Astrocyte of the spinal cord (primary cell): Measurements from ENCODE around the gene LRRN3.

Experiments
- DNase-seq: peaks from one replicate; pipeline ENCODE4 v3.0.0; 2011; ENCODE audit warnings: low read depth, low spot score
- H3K4me3 ChIP-seq: 2 replicates; pipeline ENCODE4 v1.5.1; 2011; ENCODE audit warnings: low read depth, mild to moderate bottlenecking, low read length, moderate library complexity
- in situ Hi-C: cut with HindIII; loops from 2 replicates; pipeline ENCODE4 v1.10.0; 2017; ENCODE audit warnings: low sequenced_read_pairs
- TF ChIP-seq, protein P1 (sequence below): IDR thresholded peaks from 2 replicates; pipeline ENCODE4 v1.5.1; 2012; ENCODE audit warnings: low read depth, mild to moderate bottlenecking, low read length, inconsistent platforms

The LRRN3 gene

DNA sequence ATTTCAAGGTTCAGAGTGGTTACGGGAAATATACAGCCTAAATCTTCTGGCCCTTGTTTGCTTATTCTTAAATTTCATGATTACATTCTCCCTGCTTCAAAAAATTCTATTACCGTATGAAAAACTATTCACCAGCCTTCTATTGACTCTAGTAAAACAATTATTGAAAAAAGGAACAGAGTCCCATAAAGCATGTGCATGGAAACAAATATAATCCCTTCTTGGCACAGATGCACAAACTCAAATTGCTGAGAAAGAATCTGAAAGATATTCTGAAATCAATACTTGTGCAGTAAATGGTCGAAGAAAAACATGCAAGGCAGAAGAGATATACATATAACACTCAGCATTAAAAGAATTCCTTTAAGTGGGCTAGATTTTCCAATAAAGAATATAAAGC, 83.6 kb downstream of the LRRN3 start:
- no peak overlapping the region for H3K4me3 ChIP-seq
- DNase-seq, result no peak
- TF ChIP-seq, protein P1, sequence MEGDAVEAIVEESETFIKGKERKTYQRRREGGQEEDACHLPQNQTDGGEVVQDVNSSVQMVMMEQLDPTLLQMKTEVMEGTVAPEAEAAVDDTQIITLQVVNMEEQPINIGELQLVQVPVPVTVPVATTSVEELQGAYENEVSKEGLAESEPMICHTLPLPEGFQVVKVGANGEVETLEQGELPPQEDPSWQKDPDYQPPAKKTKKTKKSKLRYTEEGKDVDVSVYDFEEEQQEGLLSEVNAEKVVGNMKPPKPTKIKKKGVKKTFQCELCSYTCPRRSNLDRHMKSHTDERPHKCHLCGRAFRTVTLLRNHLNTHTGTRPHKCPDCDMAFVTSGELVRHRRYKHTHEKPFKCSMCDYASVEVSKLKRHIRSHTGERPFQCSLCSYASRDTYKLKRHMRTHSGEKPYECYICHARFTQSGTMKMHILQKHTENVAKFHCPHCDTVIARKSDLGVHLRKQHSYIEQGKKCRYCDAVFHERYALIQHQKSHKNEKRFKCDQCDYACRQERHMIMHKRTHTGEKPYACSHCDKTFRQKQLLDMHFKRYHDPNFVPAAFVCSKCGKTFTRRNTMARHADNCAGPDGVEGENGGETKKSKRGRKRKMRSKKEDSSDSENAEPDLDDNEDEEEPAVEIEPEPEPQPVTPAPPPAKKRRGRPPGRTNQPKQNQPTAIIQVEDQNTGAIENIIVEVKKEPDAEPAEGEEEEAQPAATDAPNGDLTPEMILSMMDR, result no peak
- in situ Hi-C loops, result no loop called here
